ENCODE measurements around the gene TBC1D19.

TBC1D19 gene

GRCh38 chr4:26723216-26723615 lies 139.3 kb downstream of the TBC1D19 start:
- no peak for TF ChIP-seq TAF1 (IDR thresholded peaks at IDR 0.05; ENCODE audit: low read depth, low read length)
- TF ChIP-seq POLR2A (IDR thresholded peaks at IDR 0.05; ENCODE audit: low read depth, low read length): no peak
- TF ChIP-seq SPI1 (IDR thresholded peaks at IDR 0.05; ENCODE audit: low read depth, low read length): no peak
- TF ChIP-seq PAX5 (IDR thresholded peaks at IDR 0.05; ENCODE audit: insufficient read depth, low read length, severe bottlenecking): no peak
- TF ChIP-seq POLR2AphosphoS5 (IDR thresholded peaks at IDR 0.05; ENCODE audit: low read depth, low read length): no peak
- TF ChIP-seq POU2F2 (IDR thresholded peaks at IDR 0.05; ENCODE audit: low read depth, low read length): no peak
- DNase-seq (ENCODE audit: insufficient read length, low spot score) (no peak), FAIRE-seq (peak; percentile 62)

GRCh38 chr4:26724534-26724933 lies 140.7 kb downstream of the TBC1D19 start:
- TF ChIP-seq POU2F2 (IDR thresholded peaks at IDR 0.05; ENCODE audit: low read depth, low read length) (no peak), TAF1 (IDR thresholded peaks at IDR 0.05; ENCODE audit: low read depth, low read length) (no peak), PAX5 (IDR thresholded peaks at IDR 0.05; ENCODE audit: insufficient read depth, low read length, severe bottlenecking) (no peak), SPI1 (IDR thresholded peaks at IDR 0.05; ENCODE audit: low read depth, low read length) (no peak), POLR2AphosphoS5 (IDR thresholded peaks at IDR 0.05; ENCODE audit: low read depth, low read length) (no peak), POLR2A (IDR thresholded peaks at IDR 0.05; ENCODE audit: low read depth, low read length) (no peak)
- DNase-seq (ENCODE audit: insufficient read length, low spot score) (no peak), FAIRE-seq (no peak)

- TF ChIP-seq PAX5 (IDR thresholded peaks at IDR 0.05; ENCODE audit: insufficient read depth, low read length, severe bottlenecking) (no peak), POLR2A (IDR thresholded peaks at IDR 0.05; ENCODE audit: low read depth, low read length) (no peak), SPI1 (IDR thresholded peaks at IDR 0.05; ENCODE audit: low read depth, low read length) (no peak), POU2F2 (IDR thresholded peaks at IDR 0.05; ENCODE audit: low read depth, low read length) (no peak), POLR2AphosphoS5 (IDR thresholded peaks at IDR 0.05; ENCODE audit: low read depth, low read length) (no peak), TAF1 (IDR thresholded peaks at IDR 0.05; ENCODE audit: low read depth, low read length) (no peak)
- DNase-seq (ENCODE audit: insufficient read length, low spot score): no peak
- FAIRE-seq: no peak
These were observed 142.9 kb downstream of the TBC1D19 start for GRCh38 chr4:26726655-26727387.

GRCh38 chr4:26727844-26728243 lies 144.0 kb downstream of the TBC1D19 start:
- DNase-seq (ENCODE audit: insufficient read length, low spot score) (no peak), FAIRE-seq (no peak)
- TF ChIP-seq TAF1 (IDR thresholded peaks at IDR 0.05; ENCODE audit: low read depth, low read length) (no peak), SPI1 (IDR thresholded peaks at IDR 0.05; ENCODE audit: low read depth, low read length) (no peak), POLR2AphosphoS5 (IDR thresholded peaks at IDR 0.05; ENCODE audit: low read depth, low read length) (no peak), POU2F2 (IDR thresholded peaks at IDR 0.05; ENCODE audit: low read depth, low read length) (no peak), PAX5 (IDR thresholded peaks at IDR 0.05; ENCODE audit: insufficient read depth, low read length, severe bottlenecking) (no peak), POLR2A (IDR thresholded peaks at IDR 0.05; ENCODE audit: low read depth, low read length) (no peak)

- FAIRE-seq: no peak
- DNase-seq (ENCODE audit: insufficient read length, low spot score): no peak
These were observed 145.1 kb downstream of the TBC1D19 start for GRCh38 chr4:26729027-26729426.

GRCh38 chr4:26729547-26729946 lies 145.7 kb downstream of the TBC1D19 start:
- TF ChIP-seq PAX5 (IDR thresholded peaks at IDR 0.05; ENCODE audit: insufficient read depth, low read length, severe bottlenecking): no peak
- FAIRE-seq: no peak
- DNase-seq (ENCODE audit: insufficient read length, low spot score): no peak

More at GRCh38 chr4:26729027-26729426, 145.1 kb downstream of the TBC1D19 start:
- TF ChIP-seq PAX5 (IDR thresholded peaks at IDR 0.05; ENCODE audit: insufficient read depth, low read length, severe bottlenecking) (no peak), SPI1 (IDR thresholded peaks at IDR 0.05; ENCODE audit: low read depth, low read length) (no peak), POU2F2 (IDR thresholded peaks at IDR 0.05; ENCODE audit: low read depth, low read length) (no peak), POLR2A (IDR thresholded peaks at IDR 0.05; ENCODE audit: low read depth, low read length) (no peak), TAF1 (IDR thresholded peaks at IDR 0.05; ENCODE audit: low read depth, low read length) (no peak), POLR2AphosphoS5 (IDR thresholded peaks at IDR 0.05; ENCODE audit: low read depth, low read length) (no peak)

- no peak for DNase-seq (ENCODE audit: insufficient read length, low spot score)
- TF ChIP-seq POLR2A (IDR thresholded peaks at IDR 0.05; ENCODE audit: low read depth, low read length) (no peak), POU2F2 (IDR thresholded peaks at IDR 0.05; ENCODE audit: low read depth, low read length) (no peak), SPI1 (IDR thresholded peaks at IDR 0.05; ENCODE audit: low read depth, low read length) (no peak)
- FAIRE-seq: no peak
These were observed 147.6 kb downstream of the TBC1D19 start for GRCh38 chr4:26731351-26732035.

- no peak for FAIRE-seq
- DNase-seq (ENCODE audit: insufficient read length, low spot score): no peak
- no peak for TF ChIP-seq POU2F2 (IDR thresholded peaks at IDR 0.05; ENCODE audit: low read depth, low read length)
- no peak for TF ChIP-seq PAX5 (IDR thresholded peaks at IDR 0.05; ENCODE audit: insufficient read depth, low read length, severe bottlenecking)
- TF ChIP-seq SPI1 (IDR thresholded peaks at IDR 0.05; ENCODE audit: low read depth, low read length): no peak
- TF ChIP-seq POLR2A (IDR thresholded peaks at IDR 0.05; ENCODE audit: low read depth, low read length): no peak
- TF ChIP-seq POLR2AphosphoS5 (IDR thresholded peaks at IDR 0.05; ENCODE audit: low read depth, low read length): no peak
- TF ChIP-seq TAF1 (IDR thresholded peaks at IDR 0.05; ENCODE audit: low read depth, low read length): no peak
These were observed 148.5 kb downstream of the TBC1D19 start for GRCh38 chr4:26732356-26732755.

- no peak for TF ChIP-seq TAF1 (IDR thresholded peaks at IDR 0.05; ENCODE audit: low read depth, low read length)
- TF ChIP-seq POLR2A (IDR thresholded peaks at IDR 0.05; ENCODE audit: low read depth, low read length): no peak
- no peak for TF ChIP-seq SPI1 (IDR thresholded peaks at IDR 0.05; ENCODE audit: low read depth, low read length)
- TF ChIP-seq POLR2AphosphoS5 (IDR thresholded peaks at IDR 0.05; ENCODE audit: low read depth, low read length): no peak
These were observed 152.7 kb downstream of the TBC1D19 start for GRCh38 chr4:26736621-26737020.

GRCh38 chr4:26737385-26737784 lies 153.5 kb downstream of the TBC1D19 start:
- TF ChIP-seq TAF1 (IDR thresholded peaks at IDR 0.05; ENCODE audit: low read depth, low read length) (no peak), POU2F2 (IDR thresholded peaks at IDR 0.05; ENCODE audit: low read depth, low read length) (no peak), PAX5 (IDR thresholded peaks at IDR 0.05; ENCODE audit: insufficient read depth, low read length, severe bottlenecking) (no peak), POLR2A (IDR thresholded peaks at IDR 0.05; ENCODE audit: low read depth, low read length) (no peak), SPI1 (IDR thresholded peaks at IDR 0.05; ENCODE audit: low read depth, low read length) (no peak), POLR2AphosphoS5 (IDR thresholded peaks at IDR 0.05; ENCODE audit: low read depth, low read length) (no peak)
- FAIRE-seq (no peak), DNase-seq (ENCODE audit: insufficient read length, low spot score) (no peak)

More at GRCh38 chr4:26736621-26737020, 152.7 kb downstream of the TBC1D19 start:
- FAIRE-seq: no peak
- DNase-seq (ENCODE audit: insufficient read length, low spot score): no peak
